ENCODE data around the gene AP3B1.
"Not testable (repeated sequence)": the region's sequence is repeated elsewhere in the genome, so short reads cannot be mapped to it uniquely, and the experiment has no call there.

AP3B1 gene

GRCh38 chr5:78056053-78056452 is 238.4 kb downstream of the AP3B1 start:
- in situ Hi-C loops (cut with MboI; ENCODE audit: low pct_unique_long_range_greater_than_20kb, low sequenced_read_pairs) = no loop called here
- no peak for DNase-seq

GRCh38 chr5:78050888-78051287 is 243.6 kb downstream of the AP3B1 start:
- DNase-seq = no peak
- in situ Hi-C loops (cut with MboI; ENCODE audit: low pct_unique_long_range_greater_than_20kb, low sequenced_read_pairs) = no loop called here

DNA sequence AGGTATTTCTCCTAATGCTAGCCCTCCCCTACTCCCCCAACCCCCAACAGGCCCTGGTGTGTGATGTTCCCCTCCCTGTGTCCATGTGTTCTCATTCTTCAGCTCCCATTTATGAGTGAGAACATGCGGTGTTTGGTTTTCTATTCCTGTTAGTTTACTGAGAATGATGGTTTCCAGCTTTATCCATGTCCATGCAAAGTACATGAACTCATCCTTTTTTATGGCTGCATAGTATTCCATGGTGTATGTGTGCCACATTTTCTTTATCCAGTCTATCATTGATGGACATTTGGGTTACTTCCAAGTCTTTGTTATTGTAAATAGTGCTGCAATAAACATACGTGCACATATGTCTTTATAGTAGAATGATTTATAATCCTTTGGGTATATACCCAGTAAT is 247.7 kb downstream of the AP3B1 start:
- DNase-seq = not testable (repeated sequence)

GRCh38 chr5:78046006-78046405 is 248.5 kb downstream of the AP3B1 start:
- DNase-seq = no peak

More for the DNA sequence above, 247.7 kb downstream of the AP3B1 start:
- in situ Hi-C loops (cut with MboI; ENCODE audit: low pct_unique_long_range_greater_than_20kb, low sequenced_read_pairs) = not testable (repeated sequence)

DNA sequence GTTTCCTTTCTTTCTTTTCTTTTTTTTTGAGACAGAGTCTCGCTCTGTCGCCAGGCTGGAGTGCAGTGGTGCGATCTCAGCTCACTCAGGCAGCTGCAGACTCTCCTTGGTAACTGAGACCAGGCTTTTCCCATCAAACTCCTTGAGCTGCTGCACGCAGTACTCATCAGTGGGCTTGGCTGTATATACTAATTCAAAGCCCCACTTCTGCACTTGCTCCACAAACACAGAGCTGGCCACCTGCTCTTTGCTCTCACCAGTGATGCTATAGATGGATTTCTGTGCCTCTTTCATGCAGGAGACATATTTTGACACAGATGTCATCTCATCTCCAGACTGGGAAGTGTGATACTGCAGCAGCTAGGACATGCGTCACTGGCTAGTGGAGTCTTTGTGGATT is 252.7 kb downstream of the AP3B1 start:
- no peak for DNase-seq
- in situ Hi-C loops (cut with MboI; ENCODE audit: low pct_unique_long_range_greater_than_20kb, low sequenced_read_pairs) = no loop called here

More at GRCh38 chr5:78046006-78046405, 248.5 kb downstream of the AP3B1 start:
- in situ Hi-C loops (cut with MboI; ENCODE audit: low pct_unique_long_range_greater_than_20kb, low sequenced_read_pairs) = no loop called here

DNA sequence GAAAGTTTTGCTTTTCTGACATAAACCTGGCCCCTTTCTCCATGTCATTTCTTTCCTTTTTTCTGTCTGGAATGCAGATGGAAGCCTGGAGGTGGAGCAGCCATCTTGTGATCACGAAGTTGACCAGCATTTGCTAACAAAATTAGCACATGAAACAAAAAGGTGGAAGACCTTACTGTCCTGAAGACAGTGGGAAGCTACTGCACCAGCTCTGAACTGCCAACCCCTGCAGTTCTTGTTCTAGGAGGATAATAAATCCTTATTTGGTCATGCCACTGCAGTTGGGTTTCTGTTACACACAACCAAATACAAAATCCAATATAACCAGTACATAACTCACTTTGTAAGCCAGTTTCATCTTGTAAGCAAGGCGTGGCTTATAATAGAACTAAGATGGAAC is 269.0 kb downstream of the AP3B1 start:
- in situ Hi-C loops (cut with MboI; ENCODE audit: low pct_unique_long_range_greater_than_20kb, low sequenced_read_pairs) = no loop called here

GRCh38 chr5:78019744-78020143 is 274.8 kb downstream of the AP3B1 start:
- DNase-seq = no peak
- in situ Hi-C loops (cut with MboI; ENCODE audit: low pct_unique_long_range_greater_than_20kb, low sequenced_read_pairs) = no loop called here

More for the DNA sequence above, 269.0 kb downstream of the AP3B1 start:
- no peak for DNase-seq

GRCh38 chr5:78016863-78017529 is 277.5 kb downstream of the AP3B1 start:
- in situ Hi-C loops (cut with MboI; ENCODE audit: low pct_unique_long_range_greater_than_20kb, low sequenced_read_pairs) = no loop called here
- DNase-seq = no peak

DNA sequence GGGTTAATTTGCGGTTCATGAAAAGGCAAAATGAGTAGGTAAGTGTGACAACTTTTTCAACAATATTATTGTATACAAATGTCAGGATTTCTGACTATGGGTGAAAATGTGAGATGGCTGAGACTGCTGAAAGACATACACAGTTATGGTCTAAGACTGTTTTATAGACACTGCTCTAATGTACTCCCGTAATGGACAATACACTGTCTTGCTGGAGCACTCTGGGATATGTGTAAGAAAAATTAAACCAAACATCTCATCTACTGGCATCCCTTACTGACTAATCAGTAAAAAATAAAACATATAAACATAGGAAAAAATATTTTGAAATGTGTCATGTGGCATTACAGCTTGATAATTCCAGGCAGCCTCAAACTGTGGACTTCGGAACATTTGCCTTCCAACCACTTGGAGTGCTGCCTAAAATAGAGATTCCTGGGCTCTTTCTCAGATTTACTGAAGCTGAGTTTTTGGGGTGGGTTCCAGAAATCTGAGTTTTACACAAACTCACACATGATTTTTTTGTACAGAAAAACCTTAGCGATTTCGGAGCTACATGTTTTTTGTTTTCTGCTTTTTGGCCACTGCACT is 284.5 kb downstream of the AP3B1 start:
- in situ Hi-C loops (cut with MboI; ENCODE audit: low pct_unique_long_range_greater_than_20kb, low sequenced_read_pairs) = no loop called here
- no peak for DNase-seq

- DNase-seq = peak; percentile 70
- in situ Hi-C loops (cut with MboI; ENCODE audit: low pct_unique_long_range_greater_than_20kb, low sequenced_read_pairs) = no loop called here
These were observed 286.0 kb downstream of the AP3B1 start for GRCh38 chr5:78008356-78008967.

DNA sequence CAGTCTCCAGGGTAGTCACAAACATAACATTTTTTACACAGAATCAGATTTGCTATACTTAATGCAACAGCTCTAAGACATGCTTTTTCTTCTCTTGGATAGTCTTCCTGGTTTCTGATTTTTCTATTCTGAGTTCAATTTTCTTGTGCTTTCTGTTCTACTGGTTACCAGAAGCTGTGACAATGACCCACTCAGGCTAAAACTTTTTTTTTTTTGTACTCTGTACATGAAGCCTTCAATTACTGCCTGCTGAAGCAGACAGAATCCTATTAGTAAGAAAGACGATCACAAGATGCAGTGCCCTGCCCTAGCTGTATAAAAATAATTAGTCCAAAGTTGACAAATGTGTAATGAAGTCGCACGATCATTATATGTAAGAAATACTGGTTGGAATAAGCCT is 287.3 kb downstream of the AP3B1 start:
- in situ Hi-C loops (cut with MboI; ENCODE audit: low pct_unique_long_range_greater_than_20kb, low sequenced_read_pairs) = no loop called here
- no peak for DNase-seq

- no peak for DNase-seq
These were observed 288.0 kb downstream of the AP3B1 start for GRCh38 chr5:78006449-78006848.

DNA sequence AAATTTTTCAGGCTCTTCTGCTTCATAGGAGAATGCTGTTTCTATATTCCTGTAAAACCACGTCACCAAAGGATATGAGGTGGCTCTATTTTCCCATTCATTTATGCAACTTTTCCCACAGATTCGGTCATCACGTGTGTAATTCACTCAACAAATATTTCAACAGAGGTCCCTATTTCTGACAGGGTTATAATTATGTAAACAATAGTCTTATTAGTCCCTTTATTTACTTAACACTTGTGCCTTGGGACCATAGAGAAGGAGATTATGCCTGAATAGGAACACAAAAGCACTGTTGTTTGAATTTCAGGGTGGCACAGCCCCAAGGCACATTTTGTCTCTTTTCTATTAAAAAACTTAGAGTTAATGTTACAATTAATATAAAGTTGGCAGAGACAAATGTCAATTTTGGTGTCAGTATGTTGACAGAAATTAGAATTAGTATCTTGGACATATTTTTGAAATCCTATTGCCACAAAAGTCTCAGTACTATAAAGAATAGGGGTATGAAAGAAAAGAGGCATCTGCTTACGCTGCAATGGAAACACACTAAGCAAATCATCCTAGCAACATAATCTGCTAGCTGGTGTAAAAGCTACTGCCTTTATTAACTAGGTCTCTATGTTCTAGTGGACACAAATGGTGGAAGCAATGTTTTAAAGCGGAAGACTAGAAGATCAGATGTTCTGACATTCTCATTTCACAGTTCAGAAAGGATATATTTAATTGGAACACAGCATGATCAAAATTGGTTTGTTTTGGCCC is 289.3 kb downstream of the AP3B1 start:
- DNase-seq = no peak
- in situ Hi-C loops (cut with MboI; ENCODE audit: low pct_unique_long_range_greater_than_20kb, low sequenced_read_pairs) = no loop called here

More at GRCh38 chr5:78006449-78006848, 288.0 kb downstream of the AP3B1 start:
- in situ Hi-C loops (cut with MboI; ENCODE audit: low pct_unique_long_range_greater_than_20kb, low sequenced_read_pairs) = no loop called here

- in situ Hi-C loops (cut with MboI; ENCODE audit: low pct_unique_long_range_greater_than_20kb, low sequenced_read_pairs) = no loop called here
- no peak for DNase-seq
These were observed 289.9 kb downstream of the AP3B1 start for GRCh38 chr5:78004559-78004958.

DNA sequence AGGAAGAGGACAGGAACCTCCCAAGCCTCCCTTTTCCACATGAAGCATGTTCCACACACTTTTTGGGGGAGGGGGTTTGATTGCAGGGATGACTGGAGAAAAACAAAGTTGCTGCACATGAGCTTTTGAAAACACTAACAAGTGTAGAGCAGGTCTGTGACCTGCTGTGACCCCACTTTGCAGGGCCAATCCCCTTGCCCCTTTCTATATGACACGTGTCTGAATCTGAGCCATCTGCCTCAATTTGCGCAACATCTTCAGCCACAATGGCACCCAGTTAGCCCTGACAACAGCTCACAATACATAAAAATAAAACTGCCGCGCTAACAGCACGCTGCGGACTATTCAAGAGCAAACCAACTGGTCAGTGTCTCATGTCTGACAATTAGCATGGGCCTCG is 290.6 kb downstream of the AP3B1 start:
- in situ Hi-C loops (cut with MboI; ENCODE audit: low pct_unique_long_range_greater_than_20kb, low sequenced_read_pairs) = no loop called here
- DNase-seq = peak; percentile 86

GRCh38 chr5:78003450-78003849 is 291.0 kb downstream of the AP3B1 start:
- in situ Hi-C loops (cut with MboI; ENCODE audit: low pct_unique_long_range_greater_than_20kb, low sequenced_read_pairs) = no loop called here
- no peak for DNase-seq

DNA sequence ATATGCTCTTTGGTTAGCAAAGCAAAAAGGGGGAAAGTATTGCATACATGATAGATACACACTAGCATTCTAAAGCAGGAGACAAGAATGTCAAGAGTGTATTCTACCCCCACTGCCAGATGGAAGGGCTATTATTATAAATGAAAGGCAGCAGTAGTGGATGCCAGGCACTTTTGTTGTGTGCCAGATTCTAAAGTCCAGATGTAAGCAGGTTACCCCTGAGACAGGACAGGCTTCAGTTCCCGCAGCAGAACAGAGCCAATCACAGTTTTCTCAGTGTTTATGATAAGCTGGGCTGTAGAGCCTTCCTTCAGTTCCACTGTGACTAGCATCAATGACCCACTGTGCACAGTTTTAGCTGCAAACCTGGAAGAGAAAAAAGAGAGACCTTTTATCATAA is 291.8 kb downstream of the AP3B1 start:
- DNase-seq = no peak
- in situ Hi-C loops (cut with MboI; ENCODE audit: low pct_unique_long_range_greater_than_20kb, low sequenced_read_pairs) = no loop called here

GRCh38 chr5:78001197-78001596 is 293.3 kb downstream of the AP3B1 start:
- DNase-seq = no peak
- in situ Hi-C loops (cut with MboI; ENCODE audit: low pct_unique_long_range_greater_than_20kb, low sequenced_read_pairs) = no loop called here

GRCh38 chr5:78000191-78000590 is 294.3 kb downstream of the AP3B1 start:
- in situ Hi-C loops (cut with MboI; ENCODE audit: low pct_unique_long_range_greater_than_20kb, low sequenced_read_pairs) = no loop called here

GRCh38 chr5:77999399-77999798 is 295.1 kb downstream of the AP3B1 start:
- DNase-seq = no peak
- in situ Hi-C loops (cut with MboI; ENCODE audit: low pct_unique_long_range_greater_than_20kb, low sequenced_read_pairs) = no loop called here

More at GRCh38 chr5:78000191-78000590, 294.3 kb downstream of the AP3B1 start:
- no peak for DNase-seq
